Stimulated activated CD8-positive, alpha-beta memory T cell treated with anti-CD3 and anti-CD28 coated beads, Interleukin-4, amount 100 ng/mL, for 4 hours (primary cell): ENCODE results near the gene TDG.

Experiments
- DNase-seq, 2 donors: peaks; one replicate each; pipeline ENCODE4 v3.0.0-alpha.2; 2020; ENCODE audit warnings: low read depth in 2 of 2, low spot score in 1 of 2

TDG gene

DNA sequence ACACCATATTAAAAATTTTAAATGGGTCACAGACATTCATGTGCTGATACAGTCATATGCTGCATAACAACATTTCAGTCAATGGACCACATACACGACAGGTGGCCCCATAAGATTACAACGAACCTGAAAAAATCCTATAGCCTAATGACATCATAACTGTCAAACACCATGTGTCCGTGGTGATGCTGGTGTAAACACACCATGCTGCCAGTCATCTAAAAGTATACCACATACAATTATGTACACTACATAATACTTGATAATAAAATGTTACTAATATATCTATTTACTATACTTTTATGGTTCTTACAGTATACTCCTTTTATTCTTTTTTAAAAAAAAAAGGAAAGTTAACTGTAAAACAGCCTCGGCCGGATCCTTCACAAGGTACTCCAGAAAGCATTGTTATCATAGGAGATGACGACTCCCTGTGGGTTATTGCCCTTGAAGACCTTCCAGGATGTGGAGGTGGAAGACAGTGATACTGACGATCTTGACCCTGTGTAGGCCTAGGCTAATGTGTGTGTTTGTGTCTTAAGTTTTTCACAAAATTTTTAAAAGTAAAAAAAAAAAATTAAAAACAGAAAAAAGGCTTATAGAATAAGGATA lies 5.0 kb upstream of the TDG start:
- DNase-seq, result no peak

GRCh38 chr12:103962493-103962892 lies 3.2 kb upstream of the TDG start:
- DNase-seq, result no peak

- DNase-seq, result no peak
Measured at GRCh38 chr12:103964805-103965204, 867 bp upstream of the TDG start.

- DNase-seq, result no peak
Measured at GRCh38 chr12:103965255-103965589, 450 bp upstream of the TDG start.

GRCh38 chr12:103966736-103967135 lies 1.1 kb downstream of the TDG start:
- no peak for DNase-seq

DNA sequence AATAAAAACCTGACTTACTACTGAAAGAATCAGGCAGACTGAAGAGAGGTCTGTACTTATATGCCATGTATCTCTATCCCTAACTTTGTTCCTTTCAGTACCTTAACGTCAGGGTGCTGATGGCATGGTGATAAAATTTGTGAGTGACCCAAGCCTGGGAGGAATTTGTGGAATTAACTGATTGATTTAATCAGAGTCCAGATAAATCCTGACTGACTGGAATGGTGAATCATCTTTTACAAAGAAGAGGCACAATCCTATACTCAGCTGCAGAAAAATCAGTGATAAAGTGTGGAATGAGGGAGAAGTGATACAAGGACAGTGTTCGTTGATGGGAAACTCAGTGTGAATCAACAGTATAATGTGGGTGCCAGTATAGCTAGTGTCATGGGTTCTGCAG lies 3.7 kb downstream of the TDG start:
- no peak for DNase-seq

- no peak for DNase-seq
Measured at GRCh38 chr12:103973909-103974308, 8.2 kb downstream of the TDG start.

- no peak for DNase-seq
Measured at GRCh38 chr12:103975368-103975767, 9.7 kb downstream of the TDG start.

- no peak for DNase-seq
Measured at GRCh38 chr12:103978384-103978982, 12.8 kb downstream of the TDG start.

- DNase-seq, result no peak
Measured at GRCh38 chr12:103986829-103987228, 21.2 kb downstream of the TDG start.

GRCh38 chr12:103994235-103994634 lies 28.6 kb downstream of the TDG start:
- no peak for DNase-seq

GRCh38 chr12:103996595-103996994 lies 30.9 kb downstream of the TDG start:
- DNase-seq, result no peak

DNA sequence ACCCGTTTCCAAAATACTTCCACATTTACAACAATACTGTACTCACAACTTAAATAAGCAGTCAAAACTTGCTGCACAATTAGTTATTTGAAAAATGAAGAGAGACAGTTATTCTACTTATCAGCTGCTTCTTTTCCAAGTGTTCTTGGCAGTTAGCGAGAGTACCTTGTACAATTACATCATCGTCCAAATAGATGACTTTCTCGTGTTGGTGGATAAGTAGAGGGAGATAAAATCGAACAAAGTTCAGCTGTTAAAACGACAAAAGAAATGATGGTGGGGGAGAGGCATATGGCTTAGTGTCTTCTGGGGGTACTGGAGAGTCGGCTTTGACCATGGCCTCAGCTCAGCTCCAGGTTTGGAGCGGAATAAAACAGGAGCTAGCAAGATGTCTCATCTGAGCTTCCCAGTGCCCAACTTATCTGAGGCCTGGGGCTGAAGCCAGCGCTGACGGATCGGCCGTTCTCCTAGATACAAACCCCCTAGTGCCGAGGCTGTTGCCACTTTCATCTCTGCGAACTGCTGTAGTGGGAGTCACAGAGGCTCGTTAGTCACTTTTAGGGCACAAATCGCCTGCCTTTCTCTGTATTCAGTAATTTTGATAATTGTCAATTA lies 31.7 kb downstream of the TDG start:
- no peak for DNase-seq

DNA sequence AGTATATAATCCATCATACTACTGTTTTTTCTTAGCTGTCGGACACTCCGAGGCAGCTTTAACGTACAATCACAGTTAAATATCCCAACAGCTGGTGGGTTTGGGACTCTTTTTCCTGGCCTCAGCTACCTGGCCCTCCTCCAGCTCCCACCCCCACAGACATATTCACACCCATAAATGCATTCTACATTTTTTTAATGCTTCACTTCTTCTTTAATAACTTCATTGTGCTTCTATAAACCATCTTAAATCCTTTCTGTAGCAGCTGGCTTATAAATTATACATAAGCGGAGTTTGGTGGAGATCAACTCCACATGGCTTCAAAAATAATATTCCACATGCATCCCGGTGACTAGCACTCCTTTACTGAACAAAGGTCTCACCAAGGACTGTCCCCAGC lies 33.3 kb downstream of the TDG start:
- DNase-seq, result no peak

DNA sequence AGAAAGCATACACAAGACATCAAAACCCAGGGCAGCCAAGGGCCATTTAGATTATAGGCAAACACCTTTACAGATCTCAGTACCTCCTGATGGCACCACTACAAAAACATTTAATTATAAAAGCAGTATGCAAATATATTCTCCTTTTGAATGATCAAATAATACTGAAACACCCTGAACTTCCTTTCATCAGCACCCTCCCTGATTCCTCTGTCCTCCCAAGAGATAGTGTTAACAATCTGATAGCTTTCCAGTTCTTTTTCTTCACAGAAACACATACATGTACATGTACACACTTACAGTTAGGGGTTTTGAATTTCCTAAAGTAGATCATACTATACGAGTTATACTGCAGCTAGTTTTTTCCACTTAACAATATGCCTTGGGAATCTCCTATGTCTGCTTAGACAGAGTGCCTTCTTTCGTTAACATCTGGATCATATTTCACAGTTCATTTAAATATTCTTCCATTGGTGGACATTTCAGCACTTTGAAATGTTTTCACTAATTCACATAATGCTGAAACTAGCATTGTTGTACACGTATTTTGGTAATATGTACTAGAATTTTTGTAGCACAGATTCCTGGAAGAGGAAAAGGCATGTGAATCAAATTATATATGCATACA lies 35.2 kb downstream of the TDG start:
- DNase-seq, result no peak

DNA sequence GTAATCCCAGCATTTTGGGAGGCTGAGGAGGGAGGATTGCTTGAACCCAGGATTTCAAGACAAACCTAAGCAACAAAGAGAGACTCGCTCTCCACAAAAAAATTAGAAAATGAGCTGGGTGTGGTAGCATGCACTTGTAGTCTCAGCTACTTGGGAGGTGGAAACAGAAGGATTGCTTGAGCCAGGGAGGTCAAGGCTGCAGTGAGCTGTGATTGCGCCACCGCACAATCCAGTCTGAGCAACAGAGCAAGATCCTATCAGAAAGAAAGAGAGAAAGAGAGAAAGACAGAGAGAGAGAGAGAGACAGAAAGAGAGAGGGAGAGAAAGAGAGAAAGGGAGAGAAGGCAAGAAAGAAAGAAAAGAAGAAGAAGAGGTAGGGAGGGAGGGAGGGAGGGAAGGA lies 37.0 kb downstream of the TDG start:
- DNase-seq, result no peak

- no peak for DNase-seq
Measured at GRCh38 chr12:104003596-104003995, 37.9 kb downstream of the TDG start.

- no peak for DNase-seq
Measured at GRCh38 chr12:104006929-104007328, 41.3 kb downstream of the TDG start.

DNA sequence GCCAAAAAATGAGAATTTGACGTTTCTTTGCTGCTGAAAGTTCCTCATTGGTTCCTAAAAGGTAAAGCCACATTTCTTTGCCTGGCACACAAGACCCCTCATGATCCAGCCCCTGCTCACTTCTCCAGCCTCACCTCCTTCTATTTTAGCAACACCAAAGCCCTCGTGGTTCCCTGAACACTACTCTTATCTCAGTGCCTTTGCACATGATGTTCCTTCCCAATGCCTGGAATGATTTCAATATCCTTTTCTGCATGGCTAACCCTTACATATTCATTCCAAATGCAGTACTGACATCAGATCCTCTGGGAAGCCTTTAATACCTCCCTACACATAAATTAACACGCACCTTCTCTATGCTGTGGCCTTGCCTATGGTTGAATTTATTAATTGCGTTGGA lies 44.4 kb downstream of the TDG start:
- no peak for DNase-seq

GRCh38 chr12:104010606-104011169 lies 45.0 kb downstream of the TDG start:
- no peak for DNase-seq

- no peak for DNase-seq
Measured at GRCh38 chr12:104011253-104011652, 45.6 kb downstream of the TDG start.

- no peak for DNase-seq
Measured at GRCh38 chr12:104012331-104012730, 46.7 kb downstream of the TDG start.
